HG02943 (cell line): ENCODE data around the gene C3orf22.
"Not testable (repeated sequence)": the region's sequence is repeated elsewhere in the genome, so short reads cannot be mapped to it uniquely, and the experiment has no call there.

Experiments used
- ATAC-seq: cut with Tn5 transposase; IDR thresholded peaks from one replicate; pipeline ENCODE4 v1.9.1; 2021; ENCODE audit warnings: mild to moderate bottlenecking, low read depth, moderate library complexity; ENCODE audit not compliant: unreplicated experiment

C3orf22 gene, protein sequence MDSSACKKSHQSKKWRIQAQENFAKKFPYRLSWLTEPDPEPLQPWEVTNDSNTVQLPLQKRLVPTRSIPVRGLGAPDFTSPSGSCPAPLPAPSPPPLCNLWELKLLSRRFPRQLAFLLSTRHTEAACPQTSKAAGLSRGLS

DNA sequence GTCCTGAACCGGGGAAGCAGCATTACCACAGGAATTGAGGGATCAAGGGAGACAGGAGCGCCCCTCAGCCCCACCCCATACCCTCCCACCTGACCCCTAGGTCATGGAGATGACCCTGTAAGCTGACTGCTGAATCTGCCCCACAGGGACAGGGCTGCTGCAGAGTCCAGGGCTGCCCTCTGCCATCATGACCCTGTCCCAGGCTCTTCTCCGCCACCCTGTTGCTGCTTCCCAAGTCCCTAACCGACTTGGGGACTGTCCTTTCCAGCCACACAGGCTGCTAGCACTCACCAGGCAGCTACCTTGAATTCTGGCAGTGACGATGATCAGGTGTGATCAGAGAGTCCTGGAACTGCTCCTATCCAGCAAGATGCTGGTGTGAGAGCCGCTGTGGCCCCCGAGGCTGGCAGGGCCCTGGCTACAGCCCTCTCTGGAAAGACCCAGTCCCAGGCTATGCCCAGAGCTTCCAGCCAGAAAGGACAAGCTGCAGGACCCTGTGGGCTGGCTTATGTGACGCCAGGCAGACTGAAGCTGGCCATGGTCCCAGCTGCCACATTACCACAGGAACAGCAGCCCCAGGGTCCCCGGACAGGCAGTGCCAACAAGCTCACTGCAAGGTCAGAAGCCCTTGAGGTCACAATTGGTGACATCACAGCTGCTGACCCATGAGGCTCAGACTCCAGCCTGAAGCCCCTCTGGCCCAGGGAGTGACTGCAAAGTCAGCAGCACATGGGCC, at the start of gene C3orf22:
TSS of gene C3orf22 (minus strand) at position 597 of the 736 bp plus-strand sequence. CDS start 5,542 bp downstream, outside the sequence.
- ATAC-seq, result no peak

DNA sequence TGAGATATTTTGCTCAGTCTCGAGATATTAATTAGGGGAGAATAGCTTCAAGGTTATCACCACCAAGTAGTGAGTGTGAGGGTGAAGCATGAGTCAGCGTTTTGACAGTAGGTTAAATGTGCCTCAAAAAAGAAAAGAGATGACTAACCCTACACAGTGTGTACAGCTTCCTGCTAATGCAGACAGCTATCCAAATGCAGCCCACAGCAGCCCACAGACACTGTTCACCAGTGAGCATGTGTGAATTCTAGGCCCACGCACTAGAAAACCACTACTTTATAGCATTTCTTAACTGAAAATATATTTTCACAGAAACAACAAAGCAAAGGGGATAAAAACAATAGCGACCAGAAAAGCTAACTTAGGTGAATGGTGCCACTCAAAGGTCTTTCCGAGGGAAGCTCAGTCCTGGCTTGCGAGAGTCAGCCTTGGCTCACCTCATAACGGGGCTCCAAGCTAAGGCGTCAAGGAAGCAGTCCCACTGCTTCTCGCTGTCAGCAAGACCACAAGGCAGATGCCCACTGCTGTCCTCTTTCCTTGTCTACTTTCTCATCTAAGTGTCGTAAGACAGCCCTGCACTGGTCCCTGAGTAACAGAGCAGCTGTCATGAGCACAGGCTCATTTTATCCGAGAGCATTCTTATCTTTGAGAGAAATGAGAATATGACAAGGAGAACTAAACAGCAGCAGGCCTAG, 48.6 kb upstream of the C3orf22 start:
- ATAC-seq, result no peak

DNA sequence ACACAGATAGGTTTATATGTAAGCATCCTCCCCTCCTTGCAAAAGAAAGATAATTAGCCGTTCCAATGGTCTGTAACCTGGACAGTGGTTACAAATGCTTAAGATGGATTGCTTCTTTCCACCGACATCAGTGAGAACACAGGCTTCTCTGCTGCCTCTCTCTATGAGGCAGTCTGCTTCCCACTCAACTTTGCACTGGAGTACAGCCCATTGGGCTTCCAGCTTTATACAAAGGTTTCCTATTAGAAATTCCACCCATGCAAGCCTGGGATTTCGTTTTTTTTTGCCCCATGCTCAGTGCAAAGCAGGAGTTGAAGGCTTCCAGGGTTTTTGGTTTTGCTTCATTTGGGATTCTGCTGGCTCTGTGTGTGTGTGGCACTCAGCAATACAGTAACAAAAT, 47.3 kb upstream of the C3orf22 start:
- ATAC-seq, result no peak

DNA sequence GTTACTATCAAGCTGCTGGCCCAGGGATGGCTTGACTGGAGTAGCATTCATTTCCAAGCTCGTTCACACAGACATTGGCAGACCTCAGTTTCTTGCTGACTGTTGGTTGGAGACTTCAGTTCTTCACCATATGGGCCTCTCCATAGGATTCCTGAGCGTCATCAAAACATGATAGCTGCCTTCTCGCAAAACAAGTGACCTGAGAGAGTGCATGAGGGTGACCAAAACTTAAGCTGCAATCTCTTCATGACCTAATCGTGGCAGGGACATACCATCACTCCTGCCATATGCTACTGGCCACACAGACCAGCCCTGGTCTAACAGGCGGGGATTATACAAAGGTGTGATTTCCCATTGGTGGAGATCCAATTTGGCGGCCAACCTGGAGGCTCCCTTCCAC, 46.0 kb upstream of the C3orf22 start:
- ATAC-seq, result no peak

DNA sequence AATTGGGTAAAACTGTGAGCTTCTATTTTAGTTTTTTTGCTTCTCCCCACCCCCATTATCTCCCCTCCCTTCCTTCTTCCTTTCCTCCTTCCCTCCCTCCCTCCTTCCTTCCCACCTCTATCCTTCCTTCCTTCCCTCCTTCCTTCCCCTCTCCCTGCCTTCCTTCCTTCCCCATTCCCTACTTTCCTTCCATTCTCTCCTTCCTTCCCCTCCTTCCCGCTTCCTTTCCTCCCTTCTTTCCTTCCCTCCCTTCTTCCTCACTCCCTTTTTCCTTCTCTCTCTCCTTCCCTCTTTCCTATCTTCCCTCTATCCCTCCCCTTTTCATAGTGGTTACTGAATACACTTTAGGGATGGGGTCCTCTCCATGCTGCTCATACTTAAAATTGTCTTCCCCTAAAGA, 40.4 kb upstream of the C3orf22 start:
- no peak for ATAC-seq

DNA sequence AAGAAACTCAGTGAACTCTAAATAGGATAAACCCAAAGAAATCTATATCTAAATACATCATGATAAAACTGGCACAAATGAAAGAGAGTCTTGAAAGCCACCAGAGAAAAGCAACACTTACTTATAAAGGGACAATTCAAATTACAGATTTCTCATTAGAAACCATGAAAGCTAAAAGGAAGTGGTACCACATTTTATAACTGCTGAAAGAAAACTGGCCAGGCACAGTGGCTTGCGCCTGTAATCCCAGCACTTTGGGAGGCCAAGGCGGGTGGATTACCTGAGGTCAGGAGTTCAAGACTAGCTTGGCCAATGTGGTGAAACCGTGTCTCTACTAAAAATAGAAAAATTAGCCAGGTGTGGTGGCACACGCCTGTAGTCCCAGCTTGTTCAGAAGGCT, 36.7 kb upstream of the C3orf22 start:
- ATAC-seq, result not testable (repeated sequence)

DNA sequence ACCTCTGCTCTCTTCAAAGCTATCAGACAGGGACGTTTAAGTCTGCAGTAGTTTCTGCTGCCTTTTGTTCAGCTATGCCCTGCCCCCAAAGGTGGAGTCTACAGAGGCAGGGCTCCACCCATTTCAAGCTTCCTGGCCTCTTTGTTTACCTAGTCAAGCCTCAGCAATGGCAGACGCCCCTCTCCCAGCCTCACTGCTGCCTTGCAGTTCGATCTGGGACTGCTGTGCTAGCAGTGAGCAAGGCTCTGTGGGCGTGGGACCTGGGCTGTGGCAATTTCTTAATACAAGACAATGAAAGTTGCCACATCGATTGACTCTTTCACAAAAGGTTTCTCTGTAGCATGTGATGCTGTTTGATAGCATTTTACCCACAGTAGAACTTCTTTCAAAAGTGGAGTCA, 32.8 kb upstream of the C3orf22 start:
- not testable (repeated sequence) for ATAC-seq

DNA sequence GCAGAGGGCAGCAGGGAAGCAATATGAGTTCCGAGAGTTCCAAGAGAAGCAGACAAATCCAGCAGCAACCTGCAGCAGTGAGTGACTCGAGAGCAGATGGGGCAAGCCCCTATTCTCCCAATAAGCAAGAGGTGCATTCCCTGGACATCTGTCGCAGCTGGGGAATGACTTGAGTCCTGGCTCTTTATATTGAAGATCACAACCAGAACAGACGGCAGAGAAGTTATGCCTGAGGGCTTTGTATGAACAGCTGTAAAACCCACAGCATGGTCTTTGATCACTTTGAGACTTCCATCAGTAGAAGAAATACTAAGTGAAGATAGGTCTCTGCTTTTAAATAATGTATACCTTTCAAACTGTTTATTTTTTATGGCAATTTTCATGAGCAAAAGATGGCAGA, 23.6 kb upstream of the C3orf22 start:
- no peak for ATAC-seq

DNA sequence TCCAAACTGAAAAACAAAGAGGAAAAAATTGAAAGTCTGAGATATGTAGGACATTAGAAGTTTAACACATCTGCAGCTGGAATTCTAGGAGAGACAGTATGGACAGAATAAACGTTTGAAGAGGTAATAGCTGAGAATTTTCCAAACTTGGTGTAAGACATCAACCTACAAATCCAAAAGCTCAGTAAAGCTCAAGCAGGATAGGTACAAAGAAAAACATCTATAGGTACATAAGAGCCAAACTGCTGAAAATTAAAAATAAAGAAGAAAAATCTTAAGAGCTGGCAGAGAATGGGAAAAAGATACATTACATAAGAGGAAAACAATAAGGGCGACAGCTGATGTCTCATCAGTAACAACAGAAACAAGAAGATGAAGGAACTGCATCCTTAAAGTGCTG, 22.8 kb upstream of the C3orf22 start:
- ATAC-seq, result no peak

DNA sequence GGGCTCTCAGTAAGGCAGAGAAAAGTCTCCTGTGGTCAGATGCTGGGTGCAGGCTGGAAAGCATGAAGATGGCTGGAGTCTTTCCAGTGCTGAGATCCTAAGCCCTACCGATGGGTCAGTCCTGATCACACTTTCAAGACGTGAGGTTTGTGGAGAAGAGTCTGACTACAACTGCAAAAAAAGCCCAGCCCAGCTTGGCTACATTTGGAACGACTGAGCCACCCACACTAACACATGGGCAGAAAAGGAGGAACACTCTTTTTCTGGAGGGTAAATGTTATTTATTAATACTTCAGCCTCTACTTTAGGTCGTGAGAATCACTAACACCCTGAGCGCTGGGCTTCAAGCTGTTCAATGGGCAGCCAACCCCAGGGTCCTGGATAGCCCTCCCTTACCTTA, 22.0 kb upstream of the C3orf22 start:
- ATAC-seq, result no peak

DNA sequence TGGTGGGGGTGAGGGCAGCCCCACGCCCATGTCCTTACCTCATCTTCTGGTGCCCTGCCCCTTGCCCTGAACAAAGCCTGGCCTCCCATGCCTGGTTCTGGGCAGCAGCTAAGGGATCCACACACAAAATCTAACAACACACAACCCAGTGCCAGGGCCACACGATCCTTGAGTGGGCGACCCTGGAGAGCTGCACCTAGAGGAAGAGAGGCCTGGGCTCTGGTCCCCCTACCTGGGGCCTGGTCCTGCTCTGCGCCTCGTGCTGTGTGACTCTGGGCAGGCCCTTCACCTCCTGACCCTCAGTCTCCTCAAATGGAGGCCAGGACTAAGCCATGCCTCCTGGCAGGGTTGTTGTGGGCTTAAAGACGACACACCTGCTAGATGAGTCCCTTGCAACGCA, 20.0 kb upstream of the C3orf22 start:
- no peak for ATAC-seq

DNA sequence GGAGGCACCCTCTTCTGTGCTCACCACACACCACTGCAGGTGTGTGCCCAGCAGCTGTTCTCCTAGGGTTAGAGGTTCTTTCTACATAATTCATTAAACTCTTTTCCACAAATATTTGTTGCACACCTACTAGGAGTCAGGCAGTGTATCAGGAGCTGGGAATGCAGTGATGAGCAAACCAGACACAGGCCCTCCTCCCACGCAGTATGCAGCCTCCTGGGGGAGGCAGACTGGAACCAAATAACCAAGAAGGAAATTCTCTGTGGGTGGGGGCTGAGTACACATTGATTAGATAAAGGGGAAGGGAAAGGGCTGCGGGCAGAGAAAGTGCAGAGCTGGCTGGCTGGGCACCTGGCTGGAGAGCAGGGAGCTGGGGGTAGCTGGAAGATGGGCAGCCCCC, 18.5 kb upstream of the C3orf22 start:
- no peak for ATAC-seq

DNA sequence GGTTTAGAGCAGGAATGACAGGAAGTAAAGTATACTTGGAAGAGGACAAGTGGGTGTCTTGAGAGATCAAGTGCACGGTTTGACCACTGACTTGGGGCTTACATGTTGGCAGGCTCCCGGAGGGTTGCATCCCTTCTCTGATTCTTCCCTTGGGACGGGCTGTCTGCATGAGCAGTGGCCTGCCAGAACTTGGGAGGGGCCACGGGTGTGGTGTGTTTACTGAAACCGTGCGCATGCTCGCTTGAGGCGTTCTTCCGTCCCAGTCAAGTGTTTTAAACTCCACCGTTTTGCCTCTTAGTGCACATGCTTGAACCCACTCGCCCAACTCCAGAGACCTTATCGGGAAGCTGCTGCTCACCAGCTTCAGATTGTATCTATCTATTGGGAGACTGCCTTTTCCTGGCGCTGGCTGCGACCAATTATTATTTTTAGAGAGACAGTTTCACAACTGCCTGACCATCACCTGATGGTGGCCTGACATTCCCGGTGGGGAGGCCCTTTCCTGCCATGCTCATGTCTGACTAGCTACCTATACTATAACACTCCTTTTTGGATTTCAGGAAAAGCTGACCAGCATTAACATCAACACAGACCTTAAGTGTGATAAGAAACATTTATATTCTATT, 14.9 kb upstream of the C3orf22 start:
- ATAC-seq, result no peak

DNA sequence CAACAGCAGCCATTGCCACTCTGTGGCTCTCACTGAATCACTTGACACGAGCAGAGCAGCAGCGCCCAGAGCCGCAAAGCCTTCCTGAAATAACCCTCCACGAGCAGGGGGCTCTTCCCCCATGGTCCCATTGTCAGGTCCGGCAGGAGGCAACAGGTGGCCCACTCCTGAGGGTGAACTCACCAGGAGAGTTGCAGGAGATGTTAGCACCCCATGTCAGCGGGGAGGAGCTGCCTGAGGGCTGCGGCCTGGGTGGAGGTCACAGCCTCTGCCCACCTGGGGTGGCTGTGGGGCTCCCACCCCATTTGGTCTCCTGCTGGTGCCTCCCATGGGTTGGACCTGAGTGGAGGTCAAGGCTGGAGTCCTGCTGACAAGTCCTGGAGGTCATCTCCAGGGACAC, 12.3 kb upstream of the C3orf22 start:
- ATAC-seq, result no peak

DNA sequence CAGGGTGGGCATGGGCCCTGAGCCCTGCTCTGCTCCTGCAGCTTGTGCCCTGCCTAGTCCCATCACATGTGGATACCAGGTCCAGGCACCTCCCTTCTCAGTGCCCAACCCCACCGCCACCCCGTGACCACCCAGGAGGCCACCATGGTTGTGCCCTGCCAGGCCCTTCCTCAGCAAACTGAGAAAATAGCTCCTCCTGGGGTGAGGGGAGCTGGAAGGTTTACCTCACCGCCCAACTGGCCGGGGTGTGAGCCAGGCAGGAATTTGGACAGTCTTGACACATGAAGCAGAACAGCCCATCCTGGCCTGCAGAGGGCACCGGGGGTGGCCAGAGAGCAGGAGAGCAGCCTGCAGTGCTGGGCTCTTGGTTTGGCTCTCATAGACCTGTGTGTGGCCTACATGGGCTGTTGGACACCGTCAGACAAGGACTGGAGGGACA, 11.4 kb upstream of the C3orf22 start:
- ATAC-seq, result no peak

DNA sequence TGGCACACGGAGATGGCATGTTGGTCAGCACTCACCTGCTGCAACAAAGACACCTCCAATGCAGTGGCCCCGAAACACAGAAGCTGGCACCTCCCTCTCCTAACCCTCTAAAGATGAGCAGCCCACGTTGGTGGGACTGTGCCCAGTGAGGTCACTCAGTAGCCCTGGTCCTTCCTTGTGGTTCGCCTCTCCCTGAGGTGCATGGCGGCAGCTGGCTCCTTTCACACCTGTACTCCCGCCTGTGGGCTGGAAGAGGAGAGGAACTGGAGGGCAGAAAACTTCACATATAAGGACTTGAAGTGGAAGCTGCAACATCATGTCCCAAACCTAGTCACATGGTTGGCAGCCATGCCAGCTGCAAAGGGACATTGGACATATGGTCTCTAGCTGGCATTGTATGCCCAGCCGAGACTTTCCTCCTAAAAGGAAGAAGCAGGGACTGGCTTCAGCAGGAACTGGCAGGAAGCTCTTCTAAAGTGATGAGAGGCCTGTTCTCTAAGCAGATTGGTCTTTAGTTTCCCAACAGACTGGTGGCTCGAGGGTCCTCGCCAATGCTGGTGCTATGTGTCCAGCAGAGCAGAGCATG, 10.8 kb upstream of the C3orf22 start:
- no peak for ATAC-seq

DNA sequence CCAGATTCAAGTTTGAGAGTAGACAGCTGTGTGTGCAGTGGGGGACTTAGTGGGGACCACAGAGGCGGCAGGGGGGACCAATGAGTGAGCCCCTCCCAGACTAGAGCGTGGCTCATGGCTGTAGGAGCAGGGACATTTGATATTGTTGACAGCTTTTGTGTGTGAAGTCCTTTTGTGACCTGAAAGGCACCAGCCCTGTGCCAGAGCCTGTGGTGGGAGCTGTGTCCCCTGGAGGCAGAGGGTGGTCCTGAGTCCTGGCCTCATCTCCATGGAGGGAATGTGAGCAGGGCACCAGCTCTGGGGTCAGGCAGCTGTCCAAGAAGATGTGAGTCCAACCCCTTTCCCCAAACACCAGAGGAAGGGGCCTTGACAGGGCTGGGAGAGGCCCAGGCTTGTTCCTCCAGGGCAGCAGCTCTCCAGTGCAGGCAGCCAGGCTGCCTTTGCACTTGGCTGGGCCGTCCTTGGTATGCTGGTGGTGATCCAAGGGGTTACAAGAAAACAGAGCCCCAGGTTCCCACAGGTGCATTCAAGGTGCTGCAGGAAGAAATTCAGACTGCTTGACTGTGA, 10.1 kb upstream of the C3orf22 start:
- no peak for ATAC-seq

DNA sequence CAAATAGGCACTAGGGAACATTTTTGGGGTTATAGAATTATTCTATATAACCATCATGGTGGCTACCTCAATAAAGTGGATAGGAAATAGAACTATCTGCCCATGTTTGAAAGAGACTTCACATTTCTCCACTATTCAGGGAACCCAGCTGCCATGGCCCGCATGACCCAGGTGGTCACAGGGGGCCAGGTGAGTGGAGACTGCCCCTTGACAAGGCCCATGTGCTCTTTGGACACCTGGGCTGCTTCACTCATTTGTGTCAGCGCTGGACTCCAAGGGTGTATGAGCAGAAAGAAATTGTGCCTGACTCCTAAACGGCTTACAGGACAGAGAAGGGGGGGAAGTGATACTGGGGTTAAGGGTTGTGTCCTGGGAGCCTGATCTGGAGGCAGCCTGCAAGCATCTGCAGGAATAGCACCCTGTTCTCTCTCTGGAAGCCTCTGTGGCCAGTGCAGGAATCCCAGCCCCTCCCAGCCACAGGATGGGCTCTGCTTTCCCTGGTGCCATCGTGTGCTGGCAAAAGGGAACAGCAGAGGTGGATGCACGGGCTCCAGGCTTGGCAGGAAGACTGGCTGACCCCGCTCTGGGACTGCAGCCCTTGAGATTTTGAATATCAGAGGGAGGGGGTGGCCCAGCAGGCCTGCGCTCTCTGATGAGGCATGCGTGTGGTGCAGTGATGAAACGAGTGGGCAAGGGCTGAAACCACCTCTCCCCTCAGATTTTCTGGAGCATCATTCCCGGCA, 9.1 kb upstream of the C3orf22 start:
- ATAC-seq, result no peak

DNA sequence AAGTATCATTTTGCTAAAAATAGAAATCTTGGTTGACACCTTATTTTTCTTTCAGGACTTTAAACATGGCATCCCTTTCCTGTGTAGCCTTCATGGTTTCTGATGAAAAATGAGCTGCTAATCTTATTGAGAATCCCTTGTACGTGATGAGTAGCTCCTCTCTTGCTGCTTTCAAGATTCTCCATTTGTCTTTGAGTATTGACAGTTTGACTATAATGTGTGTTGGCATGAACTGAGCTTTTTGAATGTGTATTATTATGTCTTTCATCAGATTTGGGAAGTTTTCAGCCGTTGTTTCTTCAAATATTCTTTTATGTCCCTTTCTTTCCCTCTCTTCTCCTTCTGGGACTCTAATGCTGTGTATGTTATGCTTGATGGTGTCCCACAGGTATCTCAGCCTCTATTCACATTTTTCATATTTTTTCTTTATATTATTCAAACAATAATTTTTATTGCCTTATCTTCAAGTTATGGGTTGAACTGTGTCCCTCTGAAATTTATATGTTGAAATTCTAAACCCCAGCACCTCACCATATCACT, 4.1 kb upstream of the C3orf22 start:
- ATAC-seq, result no peak

DNA sequence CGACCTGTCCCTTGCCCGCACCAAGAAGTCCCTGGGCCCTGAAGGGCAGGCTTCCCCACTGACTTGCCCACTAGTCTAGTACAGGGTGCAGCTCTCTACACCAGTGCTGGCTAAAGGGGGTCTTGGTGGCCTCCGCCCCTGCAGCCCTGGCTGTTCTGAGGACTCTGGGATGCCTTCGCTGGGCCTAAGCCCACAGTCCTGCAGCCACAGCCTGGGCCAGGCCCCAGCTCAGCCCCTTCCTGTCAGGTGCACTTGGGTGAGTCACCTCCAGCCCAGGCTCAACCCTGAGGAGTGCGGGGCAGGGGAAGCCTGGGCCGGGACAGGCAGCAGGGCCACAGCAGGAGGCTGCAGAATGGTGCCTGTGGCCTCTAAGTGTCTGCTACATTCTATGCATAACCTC, 971 bp downstream of the C3orf22 start:
- no peak for ATAC-seq
